ENCODE measurements around the gene CNTNAP2.
"Not testable (repeated sequence)": the region's sequence is repeated elsewhere in the genome, so short reads cannot be mapped to it uniquely, and the experiment has no call there.

CNTNAP2 gene

GRCh38 chr7:148306759-148307158 lies 2190.2 kb downstream of the CNTNAP2 start:
- no peak overlapping the region for H3K4me3 Mint-ChIP-seq
- peaks cover 6% of the 10 kb centered on the region for H3K36me3 Mint-ChIP-seq
- peaks cover 39% of the 10 kb centered on the region for H3K4me1 Mint-ChIP-seq (ENCODE audit: low read depth)
- H3K27ac Mint-ChIP-seq = no peak overlapping the region
- no peaks in the 10 kb centered on the region for H3K9me3 Mint-ChIP-seq (ENCODE audit: low read depth)
- no peaks in the 10 kb centered on the region for H3K27me3 Mint-ChIP-seq

- Mint-ChIP-seq H3K9me3 (ENCODE audit: low read depth) (peaks cover 6% of the 10 kb centered on the region), H3K4me1 (ENCODE audit: low read depth) (no peaks in the 10 kb centered on the region), H3K27me3 (peaks cover 1% of the 10 kb centered on the region), H3K36me3 (peaks cover 5% of the 10 kb centered on the region), H3K27ac (no peak overlapping the region), H3K4me3 (no peak overlapping the region)
These were observed 2201.7 kb downstream of the CNTNAP2 start for GRCh38 chr7:148318102-148318811.

GRCh38 chr7:148318838-148319237 lies 2202.2 kb downstream of the CNTNAP2 start:
- Mint-ChIP-seq H3K36me3 (peaks cover 3% of the 10 kb centered on the region), H3K27me3 (peaks cover 1% of the 10 kb centered on the region), H3K4me3 (no peak overlapping the region), H3K9me3 (ENCODE audit: low read depth) (peaks cover 4% of the 10 kb centered on the region), H3K27ac (no peak overlapping the region), H3K4me1 (ENCODE audit: low read depth) (no peaks in the 10 kb centered on the region)

- Mint-ChIP-seq H3K4me1 (ENCODE audit: low read depth) (no peaks in the 10 kb centered on the region), H3K27ac (no peak overlapping the region), H3K36me3 (no peaks in the 10 kb centered on the region), H3K27me3 (peaks cover 1% of the 10 kb centered on the region), H3K9me3 (ENCODE audit: low read depth) (no peaks in the 10 kb centered on the region), H3K4me3 (no peak overlapping the region)
These were observed 2202.8 kb downstream of the CNTNAP2 start for GRCh38 chr7:148319316-148319808.

GRCh38 chr7:148325208-148325607 lies 2208.6 kb downstream of the CNTNAP2 start:
- no peak overlapping the region for H3K4me3 Mint-ChIP-seq
- H3K36me3 Mint-ChIP-seq = no peaks in the 10 kb centered on the region
- H3K4me1 Mint-ChIP-seq (ENCODE audit: low read depth) = no peaks in the 10 kb centered on the region
- H3K27ac Mint-ChIP-seq = no peak overlapping the region
- H3K9me3 Mint-ChIP-seq (ENCODE audit: low read depth) = no peaks in the 10 kb centered on the region
- peaks cover 2% of the 10 kb centered on the region for H3K27me3 Mint-ChIP-seq

GRCh38 chr7:148327379-148327778 lies 2210.8 kb downstream of the CNTNAP2 start:
- H3K9me3 Mint-ChIP-seq (ENCODE audit: low read depth) = no peaks in the 10 kb centered on the region
- no peak overlapping the region for H3K27ac Mint-ChIP-seq
- no peak overlapping the region for H3K4me3 Mint-ChIP-seq
- no peaks in the 10 kb centered on the region for H3K36me3 Mint-ChIP-seq
- no peaks in the 10 kb centered on the region for H3K4me1 Mint-ChIP-seq (ENCODE audit: low read depth)
- peaks cover 2% of the 10 kb centered on the region for H3K27me3 Mint-ChIP-seq

- no peaks in the 10 kb centered on the region for H3K4me1 Mint-ChIP-seq (ENCODE audit: low read depth)
- no peaks in the 10 kb centered on the region for H3K9me3 Mint-ChIP-seq (ENCODE audit: low read depth)
- no peak overlapping the region for H3K27ac Mint-ChIP-seq
- H3K27me3 Mint-ChIP-seq = peaks cover 4% of the 10 kb centered on the region
- no peak overlapping the region for H3K4me3 Mint-ChIP-seq
- no peaks in the 10 kb centered on the region for H3K36me3 Mint-ChIP-seq
These were observed 2212.3 kb downstream of the CNTNAP2 start for GRCh38 chr7:148328906-148329305.

GRCh38 chr7:148330124-148330818 lies 2213.7 kb downstream of the CNTNAP2 start:
- Mint-ChIP-seq H3K4me3 (no peak overlapping the region), H3K27ac (no peak overlapping the region), H3K9me3 (ENCODE audit: low read depth) (no peaks in the 10 kb centered on the region), H3K27me3 (peaks cover 4% of the 10 kb centered on the region), H3K4me1 (ENCODE audit: low read depth) (no peaks in the 10 kb centered on the region), H3K36me3 (no peaks in the 10 kb centered on the region)

GRCh38 chr7:148330822-148331221 lies 2214.2 kb downstream of the CNTNAP2 start:
- Mint-ChIP-seq H3K36me3 (no peaks in the 10 kb centered on the region), H3K27ac (no peak overlapping the region), H3K9me3 (ENCODE audit: low read depth) (no peaks in the 10 kb centered on the region), H3K4me3 (no peak overlapping the region), H3K4me1 (ENCODE audit: low read depth) (no peaks in the 10 kb centered on the region), H3K27me3 (peaks cover 7% of the 10 kb centered on the region)

- not testable (repeated sequence) for H3K4me3 Mint-ChIP-seq; H3K27me3 Mint-ChIP-seq; H3K27ac Mint-ChIP-seq; H3K36me3 Mint-ChIP-seq; H3K9me3 Mint-ChIP-seq (ENCODE audit: low read depth); H3K4me1 Mint-ChIP-seq (ENCODE audit: low read depth)
These were observed 2214.9 kb downstream of the CNTNAP2 start for GRCh38 chr7:148331456-148331855.

GRCh38 chr7:148332191-148333186 lies 2215.9 kb downstream of the CNTNAP2 start:
- Mint-ChIP-seq H3K9me3 (ENCODE audit: low read depth) (no peaks in the 10 kb centered on the region), H3K4me3 (no peak overlapping the region), H3K27me3 (peaks cover 11% of the 10 kb centered on the region), H3K4me1 (ENCODE audit: low read depth) (no peaks in the 10 kb centered on the region), H3K36me3 (no peaks in the 10 kb centered on the region), H3K27ac (no peak overlapping the region)

GRCh38 chr7:148334441-148334956 lies 2217.9 kb downstream of the CNTNAP2 start:
- Mint-ChIP-seq H3K27me3 (peaks cover 17% of the 10 kb centered on the region), H3K4me3 (no peak overlapping the region), H3K9me3 (ENCODE audit: low read depth) (no peaks in the 10 kb centered on the region), H3K4me1 (ENCODE audit: low read depth) (peaks cover 8% of the 10 kb centered on the region), H3K36me3 (no peaks in the 10 kb centered on the region), H3K27ac (no peak overlapping the region)

- H3K27ac Mint-ChIP-seq = no peak overlapping the region
These were observed 2218.5 kb downstream of the CNTNAP2 start for GRCh38 chr7:148334959-148335577.

GRCh38 chr7:148335790-148336189 lies 2219.2 kb downstream of the CNTNAP2 start:
- Mint-ChIP-seq H3K4me1 (ENCODE audit: low read depth) (peaks cover 11% of the 10 kb centered on the region), H3K36me3 (no peaks in the 10 kb centered on the region), H3K9me3 (ENCODE audit: low read depth) (no peaks in the 10 kb centered on the region), H3K4me3 (no peak overlapping the region), H3K27ac (no peak overlapping the region), H3K27me3 (peaks cover 24% of the 10 kb centered on the region)

More at GRCh38 chr7:148334959-148335577, 2218.5 kb downstream of the CNTNAP2 start:
- Mint-ChIP-seq H3K4me3 (no peak overlapping the region), H3K36me3 (no peaks in the 10 kb centered on the region), H3K27me3 (peaks cover 20% of the 10 kb centered on the region), H3K9me3 (ENCODE audit: low read depth) (no peaks in the 10 kb centered on the region), H3K4me1 (ENCODE audit: low read depth) (peaks cover 11% of the 10 kb centered on the region)

Data from activated naive CD8-positive, alpha-beta T cell (primary cell).